HG03159 (cell line): Measurements from ENCODE around the gene HDGF.

Source experiments
- ATAC-seq: cut with Tn5 transposase; IDR thresholded peaks from one replicate; pipeline ENCODE4 v1.9.1; 2021; ENCODE audit warnings: mild to moderate bottlenecking, moderate library complexity; ENCODE audit not compliant: unreplicated experiment

HDGF gene

GRCh38 chr1:156751451-156751756 lies at the start of gene HDGF:
TSS of gene HDGF (minus strand) at chr1:156751675. CDS start at chr1:156751429, 246 bp downstream.
- no peak for ATAC-seq

DNA sequence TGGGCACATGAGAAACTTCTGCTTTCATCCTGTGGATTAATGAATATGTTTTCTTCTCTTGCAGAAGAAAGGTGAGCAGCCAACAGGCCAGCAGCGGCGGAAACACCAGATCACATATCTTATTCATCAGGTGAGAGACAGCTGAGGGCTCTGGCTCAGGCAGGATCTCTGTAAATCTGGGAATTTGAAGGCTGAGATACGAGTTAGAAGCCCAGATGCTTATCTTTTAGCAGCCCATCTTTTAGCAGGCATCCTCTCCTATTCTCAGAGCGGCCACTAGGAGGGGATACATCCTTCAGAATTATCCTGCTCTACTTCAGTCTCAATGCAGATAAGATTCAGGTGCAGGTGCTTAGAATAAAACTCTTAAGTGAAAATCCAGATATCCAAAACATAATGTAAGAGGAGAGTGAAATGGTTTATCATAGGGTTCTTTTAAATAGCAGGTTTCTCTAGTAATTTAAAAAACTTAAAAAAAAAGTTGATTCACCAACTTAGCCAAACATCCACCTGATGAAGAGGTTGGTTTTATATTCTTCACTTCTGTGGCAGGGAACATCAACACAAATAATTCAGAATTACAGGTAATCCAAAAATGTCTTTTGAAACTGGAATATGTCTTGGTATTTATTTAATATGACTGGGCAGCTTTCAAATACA lies 45.9 kb upstream of the HDGF start:
- no peak for ATAC-seq

- no peak for ATAC-seq
These were observed 45.0 kb upstream of the HDGF start for GRCh38 chr1:156796340-156797097.

GRCh38 chr1:156795787-156796186 lies 44.3 kb upstream of the HDGF start:
- no peak for ATAC-seq

- ATAC-seq = no peak
These were observed 43.9 kb upstream of the HDGF start for GRCh38 chr1:156795374-156795733.

DNA sequence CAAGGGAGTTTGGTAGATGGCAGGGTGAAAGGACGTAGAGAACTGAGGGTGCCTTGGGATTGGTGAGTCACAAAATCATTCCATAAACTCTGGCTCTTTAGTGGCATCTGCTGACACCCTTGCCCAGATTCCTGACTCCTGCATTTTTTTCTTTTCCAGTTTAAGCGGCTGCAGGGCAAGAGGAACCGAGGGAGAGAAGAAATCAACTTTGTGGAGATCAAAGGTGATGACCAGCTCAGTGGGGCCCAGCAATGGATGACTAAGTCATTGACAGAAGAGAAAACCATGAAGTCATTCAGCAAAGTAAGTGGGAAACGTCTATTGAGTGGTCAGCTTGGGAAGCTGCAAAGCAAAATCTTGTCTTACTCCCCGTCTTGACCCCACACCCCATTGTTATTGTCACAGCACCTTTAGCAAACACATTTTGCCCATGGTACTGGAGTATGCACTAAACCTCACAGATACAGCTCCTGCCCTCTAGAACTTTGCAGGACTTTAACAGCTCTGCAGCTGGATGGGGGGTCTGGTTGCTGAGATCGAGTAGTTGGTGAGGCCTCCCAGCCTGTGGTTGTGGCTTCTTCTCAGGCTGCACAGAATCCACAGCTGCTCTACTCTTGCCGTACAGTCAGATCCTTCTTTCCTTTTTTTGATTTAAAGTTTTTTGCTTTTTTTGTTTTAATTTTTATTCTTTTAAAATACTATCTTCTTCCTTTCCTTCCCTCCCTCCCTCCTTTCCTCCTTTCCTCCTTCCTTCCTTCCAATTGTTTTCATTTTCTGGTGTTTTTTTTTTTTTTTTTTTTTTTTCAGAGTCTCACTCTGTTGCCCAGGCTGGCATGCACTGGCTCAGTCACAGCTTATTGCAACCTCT lies 43.3 kb upstream of the HDGF start:
- no peak for ATAC-seq

DNA sequence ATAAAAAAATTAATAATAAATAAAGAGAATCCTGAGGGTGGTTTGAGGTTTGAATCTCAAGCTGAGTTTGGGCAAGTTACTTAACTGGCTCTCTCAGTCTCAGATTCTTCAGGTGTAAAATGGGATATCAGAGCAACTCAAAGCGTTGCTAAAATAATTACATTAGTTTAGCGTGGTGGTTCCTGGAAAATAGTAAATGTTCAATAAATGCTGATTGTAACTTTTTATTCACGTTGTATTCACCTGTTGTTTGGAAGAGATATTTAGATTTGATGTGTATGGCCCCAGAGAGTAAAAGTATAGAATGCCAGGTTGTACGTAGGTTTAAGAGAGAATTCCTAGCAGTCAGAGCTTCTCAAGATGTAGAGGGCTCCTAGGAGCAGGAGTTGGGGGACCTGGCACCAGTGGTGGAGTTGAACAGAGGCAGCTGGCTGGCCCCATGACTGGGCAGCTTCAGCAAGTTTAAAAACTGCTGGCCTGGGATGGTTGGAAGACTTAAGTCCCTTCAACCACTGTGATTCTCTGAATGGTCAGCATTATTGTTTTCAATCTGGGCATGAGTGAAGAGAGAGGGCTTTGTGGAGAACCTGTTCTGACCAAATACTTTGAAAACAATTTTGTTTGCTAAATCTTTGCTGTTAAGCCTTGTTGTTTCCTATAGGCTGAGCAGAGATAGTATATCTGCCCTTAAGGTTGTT lies 38.3 kb upstream of the HDGF start:
- no peak for ATAC-seq

GRCh38 chr1:156788136-156788535 lies 36.7 kb upstream of the HDGF start:
- no peak for ATAC-seq

DNA sequence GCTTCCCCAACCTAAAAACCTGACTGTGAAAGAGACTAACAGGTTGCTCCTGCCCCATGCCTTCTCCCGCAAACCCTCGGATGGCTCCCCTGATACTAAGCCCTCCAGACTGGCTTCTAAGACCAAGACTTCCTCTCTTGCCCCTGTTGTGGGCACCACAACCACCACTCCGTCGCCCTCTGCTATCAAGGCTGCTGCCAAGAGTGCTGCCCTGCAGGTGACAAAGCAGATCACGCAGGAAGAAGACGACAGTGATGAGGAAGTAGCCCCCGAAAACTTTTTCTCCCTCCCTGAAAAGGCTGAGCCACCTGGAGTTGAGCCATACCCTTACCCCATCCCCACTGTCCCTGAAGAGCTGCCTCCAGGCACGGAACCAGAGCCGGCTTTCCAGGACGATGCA lies 35.2 kb upstream of the HDGF start:
- no peak for ATAC-seq

DNA sequence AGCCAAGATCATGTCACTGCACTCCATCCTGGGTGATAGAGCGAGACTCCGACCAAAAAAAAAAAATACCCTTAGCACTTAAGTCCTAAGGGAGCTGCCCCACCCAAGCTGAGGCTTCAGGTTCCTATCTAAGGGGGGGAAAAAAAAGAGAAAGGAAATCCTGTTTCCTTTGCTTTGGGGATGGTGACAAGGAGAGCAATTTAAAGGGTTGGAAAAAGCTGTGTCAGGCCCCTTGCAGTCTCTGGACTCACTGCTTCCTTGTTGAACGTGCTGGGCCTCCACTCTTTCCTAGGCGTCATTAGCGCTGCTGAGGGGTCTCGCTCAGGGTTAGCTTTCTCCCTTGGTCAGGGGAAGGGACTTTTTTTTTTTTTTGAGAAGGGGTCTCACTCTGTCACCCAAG lies 34.0 kb upstream of the HDGF start:
- ATAC-seq = no peak

DNA sequence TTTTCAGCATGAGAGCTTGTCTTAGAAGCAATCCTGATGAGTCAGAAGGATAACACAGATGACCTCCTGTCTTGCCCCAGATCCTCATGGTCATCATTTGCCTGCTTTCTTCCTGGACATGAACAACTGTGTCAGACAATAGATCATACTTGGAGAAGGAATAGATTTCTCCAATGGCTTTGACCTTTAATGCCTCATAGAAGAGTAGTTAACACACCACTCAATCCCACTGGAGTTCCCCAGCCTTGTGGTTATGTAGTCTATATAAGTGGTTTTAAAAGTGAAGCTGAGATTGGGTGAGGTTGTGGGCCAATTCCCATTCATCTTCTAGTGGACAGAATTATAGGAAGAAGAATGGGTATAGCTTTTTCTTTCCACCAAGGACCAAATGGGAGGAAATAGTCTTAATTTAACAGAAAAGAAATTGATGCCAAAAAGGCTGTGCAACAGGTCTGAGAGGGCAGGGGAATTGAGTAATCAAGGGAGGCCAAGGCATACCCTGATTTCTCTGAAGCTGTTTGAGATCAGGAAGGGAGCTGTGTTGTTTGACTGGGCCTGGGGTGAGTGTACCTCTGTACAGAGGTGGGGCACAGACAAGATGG lies 30.2 kb upstream of the HDGF start:
- ATAC-seq = no peak

- ATAC-seq = no peak
These were observed 26.1 kb upstream of the HDGF start for GRCh38 chr1:156777573-156777972.

GRCh38 chr1:156776942-156777341 lies 25.5 kb upstream of the HDGF start:
- ATAC-seq = no peak

DNA sequence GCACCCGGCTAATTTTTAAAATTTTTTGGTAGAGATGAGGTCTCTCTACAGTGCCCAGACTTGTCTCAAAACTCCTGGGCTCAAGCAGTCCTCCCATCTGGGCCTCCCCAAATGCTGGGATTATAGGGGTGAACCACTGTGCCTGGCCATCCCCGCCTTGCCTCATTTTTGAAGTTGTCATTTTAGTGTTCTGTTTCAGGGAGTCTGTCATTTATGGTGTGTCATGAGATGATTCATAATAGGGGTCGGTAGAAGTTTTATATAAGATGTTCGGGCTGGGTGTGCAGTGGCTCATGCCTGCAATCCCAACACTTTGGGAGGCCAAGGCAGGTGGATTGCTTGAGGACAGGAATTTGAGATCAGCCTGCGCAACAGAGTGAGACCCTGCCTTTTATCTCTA lies 24.3 kb upstream of the HDGF start:
- ATAC-seq = no peak

DNA sequence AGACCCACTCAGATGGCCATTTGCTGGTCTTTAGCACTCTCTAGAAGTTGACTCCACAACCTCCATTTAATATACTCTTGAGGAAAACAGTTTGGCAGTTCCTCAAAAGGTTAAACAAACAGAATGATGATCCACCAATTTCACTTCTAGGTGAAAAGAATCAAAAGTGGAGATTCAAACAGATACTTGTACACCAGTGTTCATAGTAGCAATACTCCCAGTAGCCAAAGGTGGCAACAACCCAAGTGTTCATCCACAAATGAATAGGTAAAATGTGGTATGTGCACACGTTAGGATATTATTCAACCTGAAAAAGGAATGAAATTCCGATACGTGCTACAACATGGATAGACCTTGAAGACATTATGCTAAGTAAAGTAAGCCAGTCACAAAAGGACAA lies 22.1 kb upstream of the HDGF start:
- ATAC-seq = no peak

- ATAC-seq = no peak
These were observed 21.4 kb upstream of the HDGF start for GRCh38 chr1:156772728-156773497.

DNA sequence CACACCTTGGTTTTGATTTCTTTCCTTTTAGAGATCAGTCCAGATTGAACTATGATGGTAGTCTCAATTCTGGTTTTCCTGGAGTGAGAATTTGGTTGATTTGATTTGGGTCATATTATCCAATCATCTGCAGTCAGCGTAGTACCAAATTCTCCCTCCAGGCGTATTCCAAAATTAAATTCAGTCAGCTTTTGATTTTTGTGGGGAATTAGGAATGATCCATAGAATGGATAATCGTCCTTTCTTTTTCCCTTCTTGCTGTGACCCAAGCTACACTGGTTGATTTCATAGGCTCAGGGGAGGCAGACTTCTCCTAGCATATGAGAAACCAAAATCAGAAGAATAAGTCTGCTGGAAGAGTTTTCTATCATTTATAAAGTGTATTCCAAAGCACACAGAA lies 20.7 kb upstream of the HDGF start:
- no peak for ATAC-seq

DNA sequence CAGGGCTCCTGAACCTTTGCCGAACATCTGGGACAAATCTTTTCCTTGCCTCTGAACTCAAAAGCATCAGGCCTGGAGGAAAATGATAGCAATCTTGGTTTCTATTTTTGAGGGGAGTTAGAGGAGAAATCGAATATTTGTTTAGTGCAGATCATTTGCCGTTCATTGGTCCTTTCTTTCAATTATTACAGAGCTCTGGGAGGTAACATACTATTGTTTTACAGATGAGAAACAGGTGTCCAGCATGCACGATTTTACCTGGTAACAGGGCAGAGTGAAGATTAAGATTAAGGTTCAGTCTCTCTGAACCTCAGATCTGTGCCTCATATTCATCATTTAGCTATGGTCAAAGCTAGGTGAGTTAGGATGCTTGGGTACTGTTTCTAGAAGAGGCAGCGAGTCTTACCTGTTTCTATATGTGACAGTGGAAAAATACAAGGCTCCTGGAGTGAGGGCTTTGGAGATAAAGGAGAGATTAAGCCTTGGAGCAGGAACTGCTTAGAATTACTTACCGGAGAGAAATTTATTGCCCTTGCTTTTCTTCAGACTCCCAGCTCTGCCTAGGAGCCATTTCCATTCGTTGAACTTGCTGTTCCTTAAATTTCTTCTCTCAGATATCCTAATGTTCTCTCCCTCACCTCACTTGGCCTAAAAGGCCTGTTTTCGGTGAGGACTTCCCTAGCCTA lies 17.3 kb upstream of the HDGF start:
- ATAC-seq = no peak

DNA sequence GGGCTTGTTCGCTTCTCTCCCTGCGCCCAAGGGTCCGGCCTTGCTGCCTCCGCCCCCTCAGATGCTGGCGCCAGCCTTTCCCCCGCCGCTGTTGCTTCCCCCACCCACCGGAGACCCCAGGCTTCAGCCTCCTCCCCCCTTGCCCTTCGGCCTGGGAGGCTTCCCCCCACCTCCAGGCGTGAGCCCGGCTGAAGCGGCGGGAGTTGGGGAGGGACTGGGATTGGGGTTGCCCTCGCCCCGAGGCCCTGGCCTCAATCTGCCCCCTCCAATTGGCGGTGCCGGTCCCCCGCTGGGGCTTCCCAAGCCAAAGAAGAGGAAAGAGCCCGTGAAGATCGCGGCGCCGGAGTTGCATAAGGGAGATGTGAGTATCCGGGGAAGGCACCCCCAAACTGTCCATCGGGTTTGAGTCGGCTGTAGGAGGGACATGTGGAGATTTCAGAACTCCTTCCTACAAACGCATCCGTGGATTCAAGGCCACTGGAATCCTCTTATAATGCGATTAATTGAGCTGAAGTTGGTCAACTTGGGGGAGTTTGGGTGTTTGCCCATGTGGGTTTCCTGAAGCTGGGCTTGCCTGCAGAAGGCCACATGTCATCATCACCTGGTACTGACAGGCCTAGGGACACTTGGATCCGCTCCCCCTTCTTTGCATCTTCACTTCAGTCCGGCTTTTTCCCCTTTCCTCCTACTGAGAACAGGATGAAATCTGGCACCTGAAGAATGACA lies 16.6 kb upstream of the HDGF start:
- ATAC-seq = no peak
